Brain microvascular endothelial cell (primary cell): ENCODE measurements around the gene NDE1.

Experiments used
- DNase-seq: peaks from one replicate; pipeline ENCODE4 v3.0.0-alpha.2; 2020
- H3K27ac ChIP-seq: fragments of 250-450 bp; sonication (Bioruptor Pico); 2 replicates; pipeline ENCODE4 v1.5.1; 2020; ENCODE audit warnings: mild to moderate bottlenecking, moderate library complexity
- H3K27me3 ChIP-seq: fragments of 250-450 bp; sonication (Bioruptor Pico); replicated peaks from 2 replicates; pipeline ENCODE4 v1.5.1; 2020; ENCODE audit warnings: mild to moderate bottlenecking
- H3K36me3 ChIP-seq: fragments of 250-450 bp; sonication (Bioruptor Pico); replicated peaks from 2 replicates; pipeline ENCODE4 v1.5.1; 2020; ENCODE audit warnings: mild to moderate bottlenecking
- H3K4me3 ChIP-seq: 2 replicates; pipeline ENCODE4 v1.5.1; 2011; ENCODE audit warnings: low read depth, mild to moderate bottlenecking, control low read depth, low read length, moderate library complexity
- in situ Hi-C: cut with HindIII; loops from 2 replicates; pipeline ENCODE4 v1.10.0; 2017; ENCODE audit warnings: low sequenced_read_pairs, low pct_ligation_motif_present
- TF ChIP-seq, protein P1 (sequence below): IDR thresholded peaks from 2 replicates; pipeline ENCODE4 v1.5.1; 2011; ENCODE audit warnings: low read depth, mild to moderate bottlenecking, moderate library complexity, low read length, control low read depth, inconsistent platforms; ENCODE audit errors: missing control alignments

Gene NDE1

DNA sequence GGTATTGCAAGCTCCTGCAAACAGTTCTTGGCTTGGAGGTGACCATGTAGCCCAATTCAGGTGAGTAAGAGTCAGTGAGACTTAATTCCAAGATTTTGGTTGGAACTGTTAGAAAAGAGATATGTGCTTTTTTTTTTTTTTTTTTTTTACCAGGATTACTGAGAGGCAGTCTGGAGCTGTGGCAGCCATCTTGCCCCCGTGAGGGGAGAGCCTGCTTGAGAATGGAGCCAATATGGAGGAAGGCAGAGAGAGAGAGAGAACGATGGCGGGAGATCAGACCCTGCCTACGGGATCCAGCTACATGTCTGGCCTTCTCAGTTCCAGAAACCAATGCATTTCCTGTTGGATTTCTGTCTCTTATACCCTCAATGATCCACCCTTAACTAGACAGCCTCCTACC lies 109.0 kb downstream of the NDE1 start:
- Histone ChIP-seq H3K27ac (no peak overlapping the region), H3K27me3 (no peaks in the 10 kb centered on the region), H3K36me3 (no peaks in the 10 kb centered on the region), H3K4me3 (no peak overlapping the region)
- in situ Hi-C loops: no loop called here
- TF ChIP-seq, protein P1, sequence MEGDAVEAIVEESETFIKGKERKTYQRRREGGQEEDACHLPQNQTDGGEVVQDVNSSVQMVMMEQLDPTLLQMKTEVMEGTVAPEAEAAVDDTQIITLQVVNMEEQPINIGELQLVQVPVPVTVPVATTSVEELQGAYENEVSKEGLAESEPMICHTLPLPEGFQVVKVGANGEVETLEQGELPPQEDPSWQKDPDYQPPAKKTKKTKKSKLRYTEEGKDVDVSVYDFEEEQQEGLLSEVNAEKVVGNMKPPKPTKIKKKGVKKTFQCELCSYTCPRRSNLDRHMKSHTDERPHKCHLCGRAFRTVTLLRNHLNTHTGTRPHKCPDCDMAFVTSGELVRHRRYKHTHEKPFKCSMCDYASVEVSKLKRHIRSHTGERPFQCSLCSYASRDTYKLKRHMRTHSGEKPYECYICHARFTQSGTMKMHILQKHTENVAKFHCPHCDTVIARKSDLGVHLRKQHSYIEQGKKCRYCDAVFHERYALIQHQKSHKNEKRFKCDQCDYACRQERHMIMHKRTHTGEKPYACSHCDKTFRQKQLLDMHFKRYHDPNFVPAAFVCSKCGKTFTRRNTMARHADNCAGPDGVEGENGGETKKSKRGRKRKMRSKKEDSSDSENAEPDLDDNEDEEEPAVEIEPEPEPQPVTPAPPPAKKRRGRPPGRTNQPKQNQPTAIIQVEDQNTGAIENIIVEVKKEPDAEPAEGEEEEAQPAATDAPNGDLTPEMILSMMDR: no peak
- DNase-seq: no peak

DNA sequence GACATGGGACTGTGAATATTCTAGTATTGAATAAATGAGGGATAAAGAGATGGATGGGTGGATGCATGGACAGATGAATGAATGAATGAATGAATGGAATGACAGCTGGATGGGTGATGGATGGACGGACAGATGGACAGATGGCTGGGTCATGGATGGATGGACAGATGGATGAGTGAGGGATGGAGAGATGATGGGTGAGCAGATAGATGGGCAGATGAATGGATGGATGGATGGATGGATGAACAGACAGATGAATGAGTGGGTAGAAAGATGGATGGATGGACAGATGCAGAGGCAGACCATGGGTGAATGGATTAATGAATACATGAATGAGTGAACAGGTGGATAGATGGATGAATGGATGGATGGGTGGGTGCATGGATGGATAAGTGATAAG lies 110.1 kb downstream of the NDE1 start:
- Histone ChIP-seq H3K36me3 (no peaks in the 10 kb centered on the region), H3K27ac (no peak overlapping the region), H3K27me3 (no peaks in the 10 kb centered on the region), H3K4me3 (no peak overlapping the region)
- TF ChIP-seq, protein P1: no peak
- no peak for DNase-seq
- in situ Hi-C loops: no loop called here

DNA sequence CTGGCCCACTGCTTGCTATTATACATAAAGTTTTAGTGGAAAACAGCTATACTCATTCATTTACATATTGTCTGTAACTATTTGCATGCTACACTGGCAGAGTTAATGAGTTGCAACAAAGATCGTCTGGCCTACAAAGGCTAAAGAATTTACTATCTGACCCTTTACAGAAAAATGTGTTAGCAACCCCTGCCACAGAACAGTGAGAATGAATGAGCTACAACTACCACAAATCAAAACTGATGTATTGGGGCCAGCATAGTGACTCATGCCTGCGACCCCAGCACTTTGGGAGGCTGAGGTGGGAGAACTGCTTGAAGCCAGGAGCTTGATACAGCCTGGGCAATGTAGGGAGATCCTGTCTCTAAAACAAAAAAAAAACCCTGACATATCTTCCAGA lies 114.1 kb downstream of the NDE1 start:
- TF ChIP-seq, protein P1: no peak
- no peaks in the 10 kb centered on the region for H3K27me3 ChIP-seq
- no peak for DNase-seq
- H3K27ac ChIP-seq: no peak overlapping the region
- H3K36me3 ChIP-seq: no peaks in the 10 kb centered on the region
- in situ Hi-C loops: no loop called here
- no peak overlapping the region for H3K4me3 ChIP-seq

DNA sequence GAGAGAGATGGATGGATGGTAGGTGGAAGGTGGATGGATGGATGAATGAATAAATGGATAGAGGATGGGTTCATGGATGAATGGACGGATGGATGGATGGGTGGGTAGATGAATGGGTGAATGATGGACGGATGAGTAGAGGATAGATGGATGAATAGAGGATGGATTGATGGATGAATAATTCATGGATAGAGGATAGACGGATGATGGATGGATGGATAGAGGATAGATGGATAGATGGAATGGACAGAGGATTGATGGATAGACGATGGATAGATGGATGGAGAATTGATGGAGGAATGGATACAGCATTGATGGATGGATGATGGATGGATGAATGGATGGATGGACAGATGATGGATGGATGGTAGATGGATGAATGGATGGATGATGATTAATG lies 115.1 kb downstream of the NDE1 start:
- H3K27ac ChIP-seq: no peak overlapping the region
- H3K36me3 ChIP-seq: no peaks in the 10 kb centered on the region
- DNase-seq: no peak
- in situ Hi-C loops: no loop called here
- H3K4me3 ChIP-seq: no peak overlapping the region
- TF ChIP-seq, protein P1: no peak
- no peaks in the 10 kb centered on the region for H3K27me3 ChIP-seq

DNA sequence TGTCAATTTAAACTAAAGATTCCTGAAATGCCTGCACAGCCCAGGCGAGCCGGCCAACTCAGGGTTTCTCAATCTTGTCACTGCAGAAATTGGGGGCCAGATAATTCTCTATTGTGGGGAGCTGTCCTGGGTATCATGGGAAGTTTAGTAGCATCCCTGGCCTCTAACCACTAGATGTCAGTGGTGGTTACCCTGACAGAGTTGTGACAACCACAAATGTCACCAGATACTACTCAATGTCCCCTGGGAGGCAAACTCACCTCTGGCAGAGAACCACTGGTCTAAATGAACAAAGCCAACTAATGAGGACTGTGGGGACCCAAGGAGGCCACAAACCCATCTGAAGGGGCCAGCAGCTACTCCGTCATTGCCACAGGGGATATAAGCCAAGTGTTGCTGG lies 115.8 kb downstream of the NDE1 start:
- H3K27ac ChIP-seq: no peak overlapping the region
- H3K36me3 ChIP-seq: no peaks in the 10 kb centered on the region
- no peak overlapping the region for H3K4me3 ChIP-seq
- DNase-seq: peak; percentile 45
- in situ Hi-C loops: no loop called here
- no peaks in the 10 kb centered on the region for H3K27me3 ChIP-seq
- TF ChIP-seq, protein P1: peak; percentile 83

DNA sequence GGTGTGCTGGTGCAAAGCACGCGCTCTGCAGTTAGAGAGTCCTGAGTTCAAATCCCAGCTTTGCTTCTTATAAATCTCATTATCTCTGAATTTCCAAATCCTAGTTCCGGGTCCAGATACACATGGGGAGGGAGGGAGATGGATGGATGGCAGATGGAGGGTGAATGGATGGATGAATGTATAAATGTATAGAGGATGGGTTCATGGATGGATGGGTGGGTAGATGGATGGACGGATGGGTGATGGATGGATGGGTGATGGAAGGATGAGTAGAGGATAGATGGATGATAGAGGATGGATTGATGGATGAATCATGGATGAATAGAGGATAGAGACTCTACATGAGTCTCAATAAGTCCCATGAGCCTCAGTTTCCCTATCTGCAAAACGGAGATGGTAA lies 116.9 kb downstream of the NDE1 start:
- no peaks in the 10 kb centered on the region for H3K36me3 ChIP-seq
- H3K4me3 ChIP-seq: no peak overlapping the region
- TF ChIP-seq, protein P1: no peak
- H3K27me3 ChIP-seq: no peaks in the 10 kb centered on the region
- in situ Hi-C loops: no loop called here
- no peak overlapping the region for H3K27ac ChIP-seq
- DNase-seq: no peak
